ENCODE measurements around the gene KIAA1217. TPM values are rescaled to one million over a fixed set of nuclear protein-coding genes. Genes with fewer than 3 reads are reported as not detected.

Gene KIAA1217
- total RNA-seq, 2 experiments from 2014 or later = 0.12 to 0.70 TPM

DNA sequence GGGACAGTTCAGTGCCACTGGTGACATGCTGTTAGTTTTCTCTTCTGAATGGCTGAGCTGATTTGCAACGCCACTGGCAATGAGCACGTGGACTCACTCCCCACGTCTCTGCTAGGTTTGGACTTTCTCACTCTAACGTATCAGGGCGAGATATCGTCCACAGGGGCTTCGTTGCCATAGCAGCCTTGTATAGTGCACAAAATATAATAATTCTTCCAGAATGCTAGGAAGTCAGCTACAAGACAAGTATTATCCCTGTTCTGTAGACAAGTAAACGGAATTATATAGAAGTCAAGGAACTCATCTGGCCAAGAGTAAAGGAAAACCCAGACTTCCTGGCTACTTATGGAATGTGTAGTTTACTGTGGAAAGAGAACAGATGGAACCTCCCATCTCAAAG, 288.0 kb downstream of the KIAA1217 start:
- CTCF ChIA-PET = no interaction called here

GRCh38 chr10:24501056-24501711, 292.2 kb downstream of the KIAA1217 start:
- no peak for ATAC-seq
- CTCF ChIA-PET = no interaction called here
- peaks cover 12% of the 10 kb centered on the region for H3K27me3 Mint-ChIP-seq

More for the DNA sequence above, 288.0 kb downstream of the KIAA1217 start:
- Mint-ChIP-seq H3K4me1 (no peaks in the 10 kb centered on the region), H3K27ac (no peak overlapping the region), H3K27me3 (no peaks in the 10 kb centered on the region), H3K9me3 (ENCODE audit: low read depth) (no peaks in the 10 kb centered on the region), H3K4me3 (no peak overlapping the region), H3K36me3 (no peaks in the 10 kb centered on the region)
- DNase-seq = no peak
- no peak for ATAC-seq

GRCh38 chr10:24502006-24502405, 293.1 kb downstream of the KIAA1217 start:
- H3K9me3 Mint-ChIP-seq (ENCODE audit: low read depth) = no peaks in the 10 kb centered on the region
- no peak overlapping the region for H3K4me3 Mint-ChIP-seq
- H3K27me3 Mint-ChIP-seq = peaks cover 19% of the 10 kb centered on the region
- DNase-seq (no peak), ATAC-seq (no peak)
- no peaks in the 10 kb centered on the region for H3K36me3 Mint-ChIP-seq
- no peak overlapping the region for H3K27ac Mint-ChIP-seq
- no peaks in the 10 kb centered on the region for H3K4me1 Mint-ChIP-seq
- CTCF ChIA-PET = interaction anchor here (0.8 kb wide), 1 partner anchor 82 kb away, joined by 3 read pairs; no protein-coding TSS in a partner anchor

More at GRCh38 chr10:24501056-24501711, 292.2 kb downstream of the KIAA1217 start:
- no peak overlapping the region for H3K4me3 Mint-ChIP-seq
- no peaks in the 10 kb centered on the region for H3K4me1 Mint-ChIP-seq
- no peaks in the 10 kb centered on the region for H3K9me3 Mint-ChIP-seq (ENCODE audit: low read depth)
- no peaks in the 10 kb centered on the region for H3K36me3 Mint-ChIP-seq
- H3K27ac Mint-ChIP-seq = no peak overlapping the region
- DNase-seq = no peak

DNA sequence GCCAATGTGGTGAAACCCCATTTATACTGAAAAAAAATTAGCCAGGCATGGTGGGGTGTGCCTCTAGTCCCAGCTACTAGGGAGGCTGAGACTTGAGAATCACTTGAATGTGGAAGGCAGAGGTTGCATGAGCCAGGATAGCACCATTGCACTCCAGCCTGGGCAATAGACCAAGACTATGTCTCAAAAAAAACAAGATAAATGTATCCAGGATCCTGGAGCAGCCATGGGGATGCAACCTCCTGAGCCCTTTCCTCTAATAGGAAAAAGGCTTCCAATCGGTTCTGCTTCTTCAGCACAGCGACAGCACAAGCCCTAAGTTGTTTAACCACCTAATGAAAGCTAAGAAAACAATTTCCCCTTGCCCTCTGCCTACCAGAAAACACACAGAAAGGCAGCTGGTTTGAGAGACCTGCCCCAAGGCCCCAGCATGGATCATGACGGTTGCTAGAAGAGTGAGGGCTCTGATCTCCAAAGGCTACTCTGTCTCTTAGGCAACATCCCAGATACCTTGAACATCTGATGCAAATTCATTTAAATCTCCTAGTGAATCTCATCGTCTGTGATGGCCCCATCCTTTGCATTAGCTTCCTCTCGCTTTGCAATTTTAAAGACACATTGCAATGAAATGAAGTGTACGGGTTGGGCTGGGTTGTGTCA, 294.0 kb downstream of the KIAA1217 start:
- Mint-ChIP-seq H3K36me3 (no peaks in the 10 kb centered on the region), H3K27me3 (peaks cover 25% of the 10 kb centered on the region), H3K4me3 (no peak overlapping the region), H3K9me3 (ENCODE audit: low read depth) (no peaks in the 10 kb centered on the region), H3K4me1 (no peaks in the 10 kb centered on the region), H3K27ac (no peak overlapping the region)
- DNase-seq = no peak
- CTCF ChIA-PET = interaction anchor here (0.6 to 0.8 kb wide), 2 partner anchors 83 to 1880 kb away, joined by 3 read pairs; no protein-coding TSS in a partner anchor
- ATAC-seq = no peak

DNA sequence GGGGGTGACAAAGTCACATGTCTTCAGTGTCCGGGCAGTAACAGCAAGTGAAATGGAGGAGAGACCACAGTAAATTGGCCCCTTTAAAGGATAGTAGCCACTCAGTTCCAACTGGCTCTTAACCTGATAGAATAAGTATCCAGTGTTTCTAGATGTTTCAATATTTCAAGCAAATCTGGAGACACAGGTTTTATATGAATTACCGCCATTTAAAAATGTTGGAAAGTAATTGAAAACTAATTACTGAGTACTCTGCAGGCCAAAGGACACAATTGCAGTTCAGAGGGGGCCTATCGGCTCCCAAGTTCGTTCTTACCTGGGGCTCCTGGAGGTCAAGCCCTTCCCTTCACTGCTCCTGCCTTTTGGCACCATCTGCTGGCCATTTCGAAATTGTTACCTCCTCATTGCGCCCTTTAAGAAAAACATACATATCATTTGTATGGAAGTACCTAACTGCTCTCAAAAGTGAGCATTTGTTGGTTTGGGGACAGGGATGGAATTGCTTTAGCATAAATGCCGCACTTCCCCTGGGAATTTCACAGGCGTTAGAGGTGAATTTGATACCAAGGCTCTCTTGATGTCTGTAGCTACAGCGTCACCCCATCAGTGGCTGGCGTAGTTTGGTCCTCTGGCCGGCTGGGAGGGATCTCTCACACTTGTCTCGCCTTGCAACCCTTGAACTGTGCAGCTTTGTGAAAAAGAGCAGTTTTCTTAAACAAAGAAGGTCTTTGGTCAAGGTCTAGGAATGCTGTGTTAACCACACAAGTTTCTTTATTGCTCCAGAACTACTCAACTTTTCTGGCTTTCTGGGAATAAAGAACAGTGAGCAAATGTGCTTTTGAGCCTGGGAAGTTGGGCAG, 294.8 kb downstream of the KIAA1217 start:
- CTCF ChIA-PET = interaction anchor here (1.1 kb wide), 1 partner anchor 52 kb away, joined by 3 read pairs; no protein-coding TSS in a partner anchor
- no peak overlapping the region for H3K4me3 Mint-ChIP-seq

DNA sequence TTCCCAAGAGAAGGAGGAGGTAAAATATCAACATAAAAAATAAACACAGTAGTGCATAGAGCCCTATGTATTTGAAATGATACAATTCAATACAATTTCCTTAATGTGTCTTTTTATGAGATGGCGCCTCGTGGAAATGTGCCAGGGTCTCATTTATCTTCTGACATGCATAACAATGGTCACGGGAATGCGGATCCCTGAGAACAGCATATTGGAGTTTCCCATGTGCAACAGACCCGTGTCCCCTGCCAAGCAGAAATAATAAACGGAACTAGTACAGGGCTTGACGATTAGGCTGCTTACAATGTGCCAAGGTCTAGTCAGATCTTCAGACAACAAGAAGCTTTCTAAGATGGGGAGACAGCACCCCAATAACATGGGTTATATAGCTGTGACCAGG, 296.8 kb downstream of the KIAA1217 start:
- peaks cover 25% of the 10 kb centered on the region for H3K27me3 Mint-ChIP-seq
- H3K9me3 Mint-ChIP-seq (ENCODE audit: low read depth) = no peaks in the 10 kb centered on the region
- CTCF ChIA-PET = no interaction called here
- no peak for ATAC-seq
- no peak overlapping the region for H3K4me3 Mint-ChIP-seq
- H3K36me3 Mint-ChIP-seq = no peaks in the 10 kb centered on the region
- DNase-seq = no peak
- H3K27ac Mint-ChIP-seq = no peak overlapping the region
- H3K4me1 Mint-ChIP-seq = no peaks in the 10 kb centered on the region

More for the DNA sequence above, 294.8 kb downstream of the KIAA1217 start:
- Mint-ChIP-seq H3K27ac (no peak overlapping the region), H3K4me1 (no peaks in the 10 kb centered on the region), H3K36me3 (no peaks in the 10 kb centered on the region), H3K9me3 (ENCODE audit: low read depth) (no peaks in the 10 kb centered on the region), H3K27me3 (peaks cover 25% of the 10 kb centered on the region)
- ATAC-seq (no peak), DNase-seq (peak; percentile 43)

GRCh38 chr10:24513155-24513554, 304.2 kb downstream of the KIAA1217 start:
- H3K4me3 Mint-ChIP-seq = no peak overlapping the region
- ATAC-seq (no peak), DNase-seq (no peak)
- H3K27me3 Mint-ChIP-seq = peaks cover 5% of the 10 kb centered on the region
- H3K36me3 Mint-ChIP-seq = no peaks in the 10 kb centered on the region
- CTCF ChIA-PET = no interaction called here
- H3K4me1 Mint-ChIP-seq = no peaks in the 10 kb centered on the region
- H3K9me3 Mint-ChIP-seq (ENCODE audit: low read depth) = no peaks in the 10 kb centered on the region
- H3K27ac Mint-ChIP-seq = no peak overlapping the region

DNA sequence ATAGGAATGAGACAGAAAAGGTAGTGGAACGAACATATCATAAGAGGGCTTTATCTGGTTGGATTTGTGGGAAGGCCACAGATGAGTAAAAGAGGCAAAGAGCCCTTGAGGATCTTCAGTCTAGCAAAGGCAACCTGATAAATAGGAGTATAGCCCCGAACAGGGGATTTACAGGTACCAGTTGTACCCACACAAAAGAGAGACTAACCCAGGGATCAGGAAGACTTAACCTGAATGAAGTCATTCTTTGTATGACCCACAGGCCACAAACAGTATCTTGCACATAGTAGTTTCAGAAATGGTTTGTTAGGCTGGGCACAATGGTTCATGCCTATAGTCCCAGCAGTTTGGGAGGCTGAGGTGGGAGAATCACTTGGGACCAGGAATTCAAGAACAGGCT, 306.5 kb downstream of the KIAA1217 start:
- no peaks in the 10 kb centered on the region for H3K36me3 Mint-ChIP-seq
- CTCF ChIA-PET = no interaction called here
- no peak for DNase-seq
- no peak for ATAC-seq
- H3K4me3 Mint-ChIP-seq = no peak overlapping the region
- no peaks in the 10 kb centered on the region for H3K9me3 Mint-ChIP-seq (ENCODE audit: low read depth)
- H3K27ac Mint-ChIP-seq = no peak overlapping the region
- H3K27me3 Mint-ChIP-seq = peaks cover 11% of the 10 kb centered on the region
- peaks cover 6% of the 10 kb centered on the region for H3K4me1 Mint-ChIP-seq

GRCh38 chr10:24518411-24518810, 309.5 kb downstream of the KIAA1217 start:
- no peak overlapping the region for H3K4me3 Mint-ChIP-seq
- ATAC-seq = no peak
- DNase-seq = no peak
- peaks cover 9% of the 10 kb centered on the region for H3K27me3 Mint-ChIP-seq
- CTCF ChIA-PET = interaction anchor here (1.4 kb wide), 1 partner anchor 8 kb away, joined by 4 read pairs; no protein-coding TSS in a partner anchor
- no peaks in the 10 kb centered on the region for H3K36me3 Mint-ChIP-seq
- H3K4me1 Mint-ChIP-seq = peaks cover 6% of the 10 kb centered on the region
- no peaks in the 10 kb centered on the region for H3K9me3 Mint-ChIP-seq (ENCODE audit: low read depth)
- H3K27ac Mint-ChIP-seq = no peak overlapping the region

- H3K27me3 Mint-ChIP-seq = peaks cover 6% of the 10 kb centered on the region
- CTCF ChIA-PET = interaction anchor here (1.1 to 1.4 kb wide), 3 partner anchors 9 to 561 kb away, joined by 3 to 4 read pairs (median 3); no protein-coding TSS in a partner anchor
- no peaks in the 10 kb centered on the region for H3K36me3 Mint-ChIP-seq
- H3K4me1 Mint-ChIP-seq = peaks cover 6% of the 10 kb centered on the region
- DNase-seq (peak; percentile 42), ATAC-seq (no peak)
- no peak overlapping the region for H3K27ac Mint-ChIP-seq
- no peaks in the 10 kb centered on the region for H3K9me3 Mint-ChIP-seq (ENCODE audit: low read depth)
- no peak overlapping the region for H3K4me3 Mint-ChIP-seq
Measured at GRCh38 chr10:24518981-24519597, 310.2 kb downstream of the KIAA1217 start.

- Mint-ChIP-seq H3K4me1 (peaks cover 6% of the 10 kb centered on the region), H3K27me3 (peaks cover 6% of the 10 kb centered on the region), H3K27ac (no peak overlapping the region), H3K36me3 (no peaks in the 10 kb centered on the region), H3K4me3 (peak overlapping the region; percentile 12), H3K9me3 (ENCODE audit: low read depth) (no peaks in the 10 kb centered on the region)
- peak; percentile 41 for DNase-seq
- ATAC-seq = peak; percentile 33
- CTCF ChIA-PET = interaction anchor here (1.1 to 1.2 kb wide), 2 partner anchors 319 to 560 kb away, joined by 3 read pairs; no protein-coding TSS in a partner anchor
Measured at GRCh38 chr10:24519950-24520349, 311.0 kb downstream of the KIAA1217 start.

GRCh38 chr10:24524314-24524713, 315.4 kb downstream of the KIAA1217 start:
- Mint-ChIP-seq H3K4me3 (no peak overlapping the region), H3K36me3 (no peaks in the 10 kb centered on the region), H3K4me1 (peaks cover 6% of the 10 kb centered on the region), H3K27me3 (peaks cover 4% of the 10 kb centered on the region), H3K9me3 (ENCODE audit: low read depth) (no peaks in the 10 kb centered on the region), H3K27ac (no peak overlapping the region)
- DNase-seq = no peak
- CTCF ChIA-PET = no interaction called here
- no peak for ATAC-seq

DNA sequence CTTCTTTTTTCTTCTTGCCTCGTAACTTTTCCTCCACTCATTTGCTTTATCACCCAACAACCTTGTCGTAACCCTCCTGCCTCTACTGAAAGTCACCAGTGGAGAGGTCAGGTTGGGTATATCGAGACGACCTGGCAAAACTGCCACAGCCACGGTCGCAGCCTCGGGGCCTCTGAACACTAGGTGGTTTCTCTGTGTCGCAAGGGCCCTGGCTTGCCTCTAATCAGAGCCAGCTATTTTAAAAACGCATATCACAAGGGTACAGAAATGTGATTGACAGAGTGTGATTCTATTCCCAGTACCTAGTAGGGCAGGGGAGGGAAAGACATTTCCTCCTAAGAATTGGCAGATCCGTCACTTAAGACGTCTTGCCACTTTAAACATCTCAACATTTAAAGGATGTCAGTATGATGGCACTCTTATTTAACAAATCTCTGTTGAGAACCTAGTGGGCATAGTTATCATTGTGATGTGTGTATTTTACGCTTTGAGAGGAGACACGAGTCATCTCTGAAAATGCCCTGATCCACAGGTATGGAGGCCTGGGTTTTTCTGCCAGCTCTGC, 317.2 kb downstream of the KIAA1217 start:
- Mint-ChIP-seq H3K36me3 (no peaks in the 10 kb centered on the region), H3K4me1 (no peaks in the 10 kb centered on the region), H3K4me3 (no peak overlapping the region), H3K27ac (no peak overlapping the region), H3K9me3 (ENCODE audit: low read depth) (no peaks in the 10 kb centered on the region), H3K27me3 (peaks cover 7% of the 10 kb centered on the region)
- DNase-seq (no peak), ATAC-seq (no peak)
- CTCF ChIA-PET = no interaction called here

Data from activated CD8-positive, alpha-beta memory T cell treated with anti-CD3 and anti-CD28 coated beads, Interleukin-2, amount 10 ng/mL, durations not matched to agents 7 days and 5 days (primary cell).